ENCODE measurements around the gene ARHGEF25. TPM values are rescaled to one million over a fixed set of nuclear protein-coding genes. Genes with fewer than 3 reads are reported as not detected.

The ARHGEF25 gene
- total RNA-seq, 4 donors from 2014 or later = 1.9 to 3.3 (median 2.4) TPM

- intact Hi-C loops (cut with DNase I; ENCODE audit: low total_unique reads) (no loop called here), in situ Hi-C loops (cut with MboI; ENCODE audit: low sequenced_read_pairs in 4 of 4) (loop anchor here in 2 of 4 donors (5.0 to 10.0 kb wide), 2 partner anchors 46 to 54 kb away; no protein-coding TSS in a partner anchor)
- H3K27me3 ChIP-seq = peaks cover 3 to 18% (median 15%) of the 10 kb centered on the region in 3 donors
- H3K9me3 ChIP-seq = no peaks in the 10 kb centered on the region
- ATAC-seq (no peak), DNase-seq (no peak)
- no peak overlapping the region for H3K27ac ChIP-seq
- TF ChIP-seq POLR2A (IDR thresholded peaks at IDR 0.05) (no peak), CTCF (IDR thresholded peaks at IDR 0.05 in 4 of 5, conservative IDR thresholded peaks at IDR 0.05 in 1 of 5) (no peak)
- H3K4me1 ChIP-seq = peaks cover 0 to 11% of the 10 kb centered on the region in 2 donors
- H3K4me3 ChIP-seq = no peak overlapping the region
- peaks cover 0 to 5% of the 10 kb centered on the region in 2 donors for H3K36me3 ChIP-seq
Observed at GRCh38 chr12:57628280-57629191, 17.3 kb downstream of the ARHGEF25 start.

- H3K4me3 ChIP-seq = no peak overlapping the region
- ATAC-seq (no peak), DNase-seq (no peak)
- TF ChIP-seq POLR2A (IDR thresholded peaks at IDR 0.05) = no peak
- TF ChIP-seq CTCF (IDR thresholded peaks at IDR 0.05 in 4 of 5, conservative IDR thresholded peaks at IDR 0.05 in 1 of 5) = no peak
- in situ Hi-C loops (cut with MboI; ENCODE audit: low sequenced_read_pairs in 4 of 4) = loop anchor here in 2 of 4 donors (5.0 to 10.0 kb wide), 2 partner anchors 48 to 55 kb away; no protein-coding TSS in a partner anchor
- H3K27me3 ChIP-seq = peaks cover 0 to 4% (median 3%) of the 10 kb centered on the region in 3 donors
- H3K9me3 ChIP-seq = no peaks in the 10 kb centered on the region
- intact Hi-C loops (cut with DNase I; ENCODE audit: low total_unique reads) = no loop called here
- peaks cover 0 to 5% of the 10 kb centered on the region in 2 donors for H3K36me3 ChIP-seq
- no peak overlapping the region for H3K27ac ChIP-seq
- peaks cover 0 to 11% of the 10 kb centered on the region in 2 donors for H3K4me1 ChIP-seq
Observed at GRCh38 chr12:57629897-57630471, 18.7 kb downstream of the ARHGEF25 start.

GRCh38 chr12:57630891-57631433, 19.7 kb downstream of the ARHGEF25 start:
- intact Hi-C loops (cut with DNase I; ENCODE audit: low total_unique reads) = no loop called here
- Histone ChIP-seq H3K36me3 (peaks cover 0 to 5% of the 10 kb centered on the region in 2 donors), H3K9me3 (no peaks in the 10 kb centered on the region), H3K27ac (no peak overlapping the region), H3K27me3 (peaks cover 0 to 3% (median 0%) of the 10 kb centered on the region in 3 donors), H3K4me1 (peaks cover 0 to 11% of the 10 kb centered on the region in 2 donors), H3K4me3 (no peak overlapping the region)
- TF ChIP-seq CTCF (IDR thresholded peaks at IDR 0.05 in 4 of 5, conservative IDR thresholded peaks at IDR 0.05 in 1 of 5) = no peak
- no peak for TF ChIP-seq POLR2A (IDR thresholded peaks at IDR 0.05)
- no peak for ATAC-seq
- DNase-seq = no peak
- in situ Hi-C loops (cut with MboI; ENCODE audit: low sequenced_read_pairs in 4 of 4) = no loop called here

GRCh38 chr12:57631566-57632072, 20.4 kb downstream of the ARHGEF25 start:
- H3K9me3 ChIP-seq = no peaks in the 10 kb centered on the region
- peaks cover 0 to 5% of the 10 kb centered on the region in 2 donors for H3K36me3 ChIP-seq
- no peak overlapping the region for H3K27ac ChIP-seq
- DNase-seq = no peak
- no peak for ATAC-seq
- in situ Hi-C loops (cut with MboI; ENCODE audit: low sequenced_read_pairs in 4 of 4) (no loop called here), intact Hi-C loops (cut with DNase I; ENCODE audit: low total_unique reads) (loop anchor here (2.0 kb wide), 2 partner anchors 49 to 61 kb away; no protein-coding TSS in a partner anchor)
- peak overlapping the region; percentile 70 to 82 (median 78) for H3K4me3 ChIP-seq
- no peak for TF ChIP-seq CTCF (IDR thresholded peaks at IDR 0.05 in 4 of 5, conservative IDR thresholded peaks at IDR 0.05 in 1 of 5)
- TF ChIP-seq POLR2A (IDR thresholded peaks at IDR 0.05) = no peak
- H3K4me1 ChIP-seq = peaks cover 0 to 11% of the 10 kb centered on the region in 2 donors
- H3K27me3 ChIP-seq = peaks cover 0 to 3% (median 0%) of the 10 kb centered on the region in 3 donors
